ENCODE data around the gene SCNN1A.

DNA sequence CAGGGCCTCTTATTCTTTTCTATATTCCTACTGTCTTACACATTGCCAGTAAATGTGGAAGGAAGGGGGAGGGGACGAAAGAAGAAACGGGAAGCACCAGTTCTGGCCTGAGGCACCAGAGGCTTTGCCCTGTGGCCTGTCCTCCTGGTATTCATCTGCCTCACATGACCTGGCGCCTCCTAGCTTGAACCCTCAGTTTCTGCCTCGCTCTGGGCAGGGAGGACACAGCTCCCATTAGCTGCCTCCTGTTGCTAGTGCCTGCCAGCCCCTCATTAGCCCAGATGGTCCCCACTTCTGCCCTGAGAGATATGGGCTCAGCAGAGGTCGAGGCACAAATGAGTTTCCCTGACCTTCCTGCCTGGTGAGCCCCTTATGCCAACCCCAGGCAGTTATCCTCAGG is 67.8 kb downstream of the SCNN1A start:
- TF ChIP-seq CTCF (IDR thresholded peaks at IDR 0.05) (no peak), EZH2 (IDR thresholded peaks at IDR 0.05) (no peak), EZH2phosphoT487 (IDR thresholded peaks at IDR 0.05) (no peak)
